Measurements from ENCODE around the gene MGLL. TPM values are rescaled to one million over a fixed set of nuclear protein-coding genes. Genes with fewer than 3 reads are reported as not detected.

Gene MGLL
- total RNA-seq, 1 donor from 2014 or later = 132 TPM

DNA sequence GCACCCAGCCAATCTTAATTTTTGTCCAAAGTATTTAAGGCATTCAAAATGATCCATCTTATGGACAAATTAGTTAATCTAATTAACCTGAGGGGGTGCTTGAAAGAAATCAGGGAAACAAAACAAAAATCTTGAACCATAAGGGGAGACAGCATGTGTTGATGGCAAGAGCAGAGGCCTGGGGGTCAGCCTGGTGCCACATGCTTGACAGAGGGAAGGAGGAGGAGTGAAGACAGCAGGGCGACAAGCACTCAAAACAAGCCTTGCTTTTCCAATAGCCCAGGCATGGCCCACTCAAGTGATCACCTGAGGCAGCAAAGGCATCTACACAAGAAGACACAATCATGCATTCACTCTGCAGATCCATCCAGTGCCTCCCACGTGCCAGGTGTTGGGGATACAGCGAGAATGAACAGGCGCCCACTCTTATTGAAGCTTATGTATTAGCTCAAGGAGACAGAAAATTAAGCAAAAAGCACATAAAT, 25.0 kb upstream of the MGLL start:
- TF ChIP-seq, protein P1, sequence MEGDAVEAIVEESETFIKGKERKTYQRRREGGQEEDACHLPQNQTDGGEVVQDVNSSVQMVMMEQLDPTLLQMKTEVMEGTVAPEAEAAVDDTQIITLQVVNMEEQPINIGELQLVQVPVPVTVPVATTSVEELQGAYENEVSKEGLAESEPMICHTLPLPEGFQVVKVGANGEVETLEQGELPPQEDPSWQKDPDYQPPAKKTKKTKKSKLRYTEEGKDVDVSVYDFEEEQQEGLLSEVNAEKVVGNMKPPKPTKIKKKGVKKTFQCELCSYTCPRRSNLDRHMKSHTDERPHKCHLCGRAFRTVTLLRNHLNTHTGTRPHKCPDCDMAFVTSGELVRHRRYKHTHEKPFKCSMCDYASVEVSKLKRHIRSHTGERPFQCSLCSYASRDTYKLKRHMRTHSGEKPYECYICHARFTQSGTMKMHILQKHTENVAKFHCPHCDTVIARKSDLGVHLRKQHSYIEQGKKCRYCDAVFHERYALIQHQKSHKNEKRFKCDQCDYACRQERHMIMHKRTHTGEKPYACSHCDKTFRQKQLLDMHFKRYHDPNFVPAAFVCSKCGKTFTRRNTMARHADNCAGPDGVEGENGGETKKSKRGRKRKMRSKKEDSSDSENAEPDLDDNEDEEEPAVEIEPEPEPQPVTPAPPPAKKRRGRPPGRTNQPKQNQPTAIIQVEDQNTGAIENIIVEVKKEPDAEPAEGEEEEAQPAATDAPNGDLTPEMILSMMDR (IDR thresholded peaks at IDR 0.05) = no peak
- ATAC-seq = no peak
- H3K27ac ChIP-seq = no peak overlapping the region
- no peaks in the 10 kb centered on the region for H3K9me3 ChIP-seq
- no peaks in the 10 kb centered on the region for H3K27me3 ChIP-seq (ENCODE audit: low read depth)
- no peak for DNase-seq
- H3K36me3 ChIP-seq = no peaks in the 10 kb centered on the region
- H3K4me3 ChIP-seq = no peak overlapping the region
- intact Hi-C loops (cut with DNase I) = no loop called here
- peaks cover 6% of the 10 kb centered on the region for H3K4me1 ChIP-seq

DNA sequence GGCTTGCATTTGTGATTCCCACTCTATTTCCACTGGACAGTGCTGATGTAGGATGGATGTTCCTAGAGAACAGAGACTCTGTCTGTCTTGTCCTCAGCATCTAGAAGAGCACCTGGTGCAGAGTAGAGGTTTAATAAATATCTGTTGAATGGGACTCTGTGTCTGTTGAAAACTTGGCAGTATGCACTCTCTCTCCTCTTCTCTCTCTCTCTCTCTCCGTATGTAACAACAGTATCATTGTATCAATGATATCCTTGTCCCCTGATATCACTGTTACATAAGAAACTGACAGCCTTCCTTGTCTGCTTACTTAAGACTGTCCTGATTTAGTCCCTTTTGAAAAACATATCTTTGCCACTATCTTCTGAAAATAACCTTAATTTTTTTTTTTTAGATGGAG, 24.3 kb upstream of the MGLL start:
- DNase-seq = no peak
- H3K36me3 ChIP-seq = no peaks in the 10 kb centered on the region
- H3K27ac ChIP-seq = no peak overlapping the region
- H3K27me3 ChIP-seq (ENCODE audit: low read depth) = no peaks in the 10 kb centered on the region
- intact Hi-C loops (cut with DNase I) = no loop called here
- H3K9me3 ChIP-seq = no peaks in the 10 kb centered on the region
- ATAC-seq = no peak
- TF ChIP-seq, protein P1 (IDR thresholded peaks at IDR 0.05) = no peak
- peaks cover 6% of the 10 kb centered on the region for H3K4me1 ChIP-seq
- H3K4me3 ChIP-seq = no peak overlapping the region

DNA sequence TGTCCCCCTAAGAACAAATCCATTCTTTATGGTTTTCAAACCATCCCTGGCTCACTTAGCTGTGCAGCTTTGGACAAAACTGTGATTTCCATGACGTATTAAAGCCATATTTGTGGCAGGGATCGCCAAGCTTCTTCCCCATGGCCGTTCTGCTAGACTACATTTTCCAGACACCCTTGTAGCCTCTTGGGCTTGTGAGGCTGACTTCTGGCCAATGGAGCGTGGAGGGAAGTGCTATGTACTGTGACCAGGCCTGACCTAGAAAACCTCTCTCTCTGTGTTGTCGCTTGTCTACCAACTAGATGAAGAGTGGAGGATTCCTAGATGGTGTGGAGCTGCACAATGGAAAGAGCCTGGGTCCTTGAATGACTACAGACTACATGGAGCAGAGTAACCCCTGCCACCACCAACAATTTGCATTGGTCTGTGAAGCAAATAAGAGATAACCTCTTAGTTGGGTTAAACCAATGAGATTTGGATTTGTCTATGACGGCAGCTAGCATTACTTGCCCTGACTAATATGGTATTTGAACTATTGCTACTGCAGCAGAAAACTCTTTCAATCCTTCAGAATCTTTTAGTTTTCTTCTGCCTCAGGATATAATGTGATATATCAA, 22.1 kb upstream of the MGLL start:
- H3K27ac ChIP-seq = no peak overlapping the region
- TF ChIP-seq, protein P1 (IDR thresholded peaks at IDR 0.05) = no peak
- H3K27me3 ChIP-seq (ENCODE audit: low read depth) = no peaks in the 10 kb centered on the region
- DNase-seq (no peak), ATAC-seq (no peak)
- H3K36me3 ChIP-seq = no peaks in the 10 kb centered on the region
- H3K9me3 ChIP-seq = no peaks in the 10 kb centered on the region
- peaks cover 6% of the 10 kb centered on the region for H3K4me1 ChIP-seq
- intact Hi-C loops (cut with DNase I) = no loop called here
- no peak overlapping the region for H3K4me3 ChIP-seq

DNA sequence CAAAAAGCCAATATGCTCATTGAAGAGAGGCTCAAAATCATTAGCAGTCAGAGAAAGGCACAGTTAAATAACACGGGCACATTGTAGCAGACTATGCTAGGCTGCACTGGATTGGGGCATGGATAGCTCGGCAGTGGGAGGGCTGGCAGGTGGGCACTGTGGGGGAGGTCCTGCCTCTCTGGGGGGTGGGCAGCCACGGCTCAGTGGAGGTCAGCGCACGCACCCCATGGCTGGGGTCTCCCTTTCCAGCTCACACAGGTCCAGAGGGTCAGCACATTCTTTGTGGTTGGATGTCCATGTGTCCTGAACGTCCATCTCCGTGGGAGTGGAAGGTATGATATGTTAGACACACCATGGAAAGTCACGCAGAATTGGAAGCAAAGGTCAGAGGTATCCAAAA, 18.4 kb upstream of the MGLL start:
- intact Hi-C loops (cut with DNase I) = no loop called here
- H3K36me3 ChIP-seq = no peaks in the 10 kb centered on the region
- H3K4me1 ChIP-seq = no peaks in the 10 kb centered on the region
- H3K27ac ChIP-seq = no peak overlapping the region
- DNase-seq (no peak), ATAC-seq (no peak)
- no peaks in the 10 kb centered on the region for H3K9me3 ChIP-seq
- no peaks in the 10 kb centered on the region for H3K27me3 ChIP-seq (ENCODE audit: low read depth)
- TF ChIP-seq, protein P1 (IDR thresholded peaks at IDR 0.05) = no peak
- H3K4me3 ChIP-seq = no peak overlapping the region

DNA sequence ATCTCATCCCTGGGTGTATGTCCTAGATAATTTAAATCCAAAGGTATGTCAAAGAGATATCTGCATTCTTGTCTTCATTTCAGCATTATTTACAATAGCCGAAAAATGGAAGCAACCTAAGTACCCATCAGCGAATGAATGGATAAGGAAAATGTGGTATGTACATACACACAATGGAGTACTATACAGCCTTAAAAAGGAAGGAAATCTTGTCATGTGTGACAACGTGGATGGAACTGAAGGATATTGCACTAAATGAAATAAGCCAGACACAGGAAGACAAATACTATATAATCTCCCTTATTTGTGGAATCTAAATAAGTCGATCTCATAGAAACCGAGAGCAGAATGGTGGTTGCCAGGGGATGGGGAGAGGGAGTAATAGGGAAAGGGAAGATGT, 16.8 kb upstream of the MGLL start:
- H3K4me1 ChIP-seq = no peaks in the 10 kb centered on the region
- DNase-seq (no peak), ATAC-seq (no peak)
- intact Hi-C loops (cut with DNase I) = no loop called here
- H3K36me3 ChIP-seq = no peaks in the 10 kb centered on the region
- TF ChIP-seq, protein P1 (IDR thresholded peaks at IDR 0.05) = no peak
- H3K27ac ChIP-seq = no peak overlapping the region
- no peak overlapping the region for H3K4me3 ChIP-seq
- H3K9me3 ChIP-seq = no peaks in the 10 kb centered on the region
- H3K27me3 ChIP-seq (ENCODE audit: low read depth) = no peaks in the 10 kb centered on the region
